Measurements from ENCODE around the gene ZBTB21. TPM values are rescaled to one million over a fixed set of nuclear protein-coding genes. Genes with fewer than 3 reads are reported as not detected.

Gene ZBTB21
- total and polyA plus RNA-seq, 2 donors (not counting 1 experiment from before 2014, with no cell fraction given) = 8.9 to 9.1 TPM

DNA sequence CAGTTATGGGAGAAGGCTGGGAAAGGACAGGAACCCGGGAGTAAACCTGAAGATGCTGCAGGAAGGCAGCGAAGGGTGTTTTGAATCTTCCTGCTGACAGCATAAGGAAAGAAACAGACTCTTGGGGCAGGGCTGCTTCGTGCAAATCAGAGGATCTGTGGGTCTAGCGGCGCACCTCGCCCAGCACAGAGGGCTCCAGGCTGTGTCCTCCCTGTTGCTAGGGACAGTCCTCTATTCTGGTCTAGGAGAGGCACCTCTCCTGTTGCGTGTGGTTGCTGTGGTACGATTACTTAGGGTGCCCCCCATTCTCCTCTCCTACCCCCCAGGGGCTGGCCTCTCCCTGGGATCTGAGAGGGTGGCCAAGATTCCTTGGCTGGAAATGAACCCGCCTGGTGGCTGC, 67.7 kb downstream of the ZBTB21 start:
- peaks cover 9% of the 10 kb centered on the region for H3K79me2 ChIP-seq (ENCODE audit: control insufficient read depth, insufficient read depth, low read length)
- H3K4me3 ChIP-seq (replicated peaks in 1 of 4; ENCODE audit: control extremely low read depth in 1 of 4, insufficient read depth in 1 of 4, low read depth in 3 of 4, low read length in 4 of 4) = no peak overlapping the region
- no peak overlapping the region for H2AFZ ChIP-seq (ENCODE audit: low read length)
- TF ChIP-seq EZH2 (IDR thresholded peaks at IDR 0.05; ENCODE audit: low read length, missing control alignments) = no peak
- TF ChIP-seq, protein P1, sequence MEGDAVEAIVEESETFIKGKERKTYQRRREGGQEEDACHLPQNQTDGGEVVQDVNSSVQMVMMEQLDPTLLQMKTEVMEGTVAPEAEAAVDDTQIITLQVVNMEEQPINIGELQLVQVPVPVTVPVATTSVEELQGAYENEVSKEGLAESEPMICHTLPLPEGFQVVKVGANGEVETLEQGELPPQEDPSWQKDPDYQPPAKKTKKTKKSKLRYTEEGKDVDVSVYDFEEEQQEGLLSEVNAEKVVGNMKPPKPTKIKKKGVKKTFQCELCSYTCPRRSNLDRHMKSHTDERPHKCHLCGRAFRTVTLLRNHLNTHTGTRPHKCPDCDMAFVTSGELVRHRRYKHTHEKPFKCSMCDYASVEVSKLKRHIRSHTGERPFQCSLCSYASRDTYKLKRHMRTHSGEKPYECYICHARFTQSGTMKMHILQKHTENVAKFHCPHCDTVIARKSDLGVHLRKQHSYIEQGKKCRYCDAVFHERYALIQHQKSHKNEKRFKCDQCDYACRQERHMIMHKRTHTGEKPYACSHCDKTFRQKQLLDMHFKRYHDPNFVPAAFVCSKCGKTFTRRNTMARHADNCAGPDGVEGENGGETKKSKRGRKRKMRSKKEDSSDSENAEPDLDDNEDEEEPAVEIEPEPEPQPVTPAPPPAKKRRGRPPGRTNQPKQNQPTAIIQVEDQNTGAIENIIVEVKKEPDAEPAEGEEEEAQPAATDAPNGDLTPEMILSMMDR (conservative IDR thresholded peaks at IDR 0.05 in 1 of 2, IDR thresholded peaks at IDR 0.05 in 1 of 2; ENCODE audit: low read depth in 1 of 2, low read length in 2 of 2) = no peak
- no peaks in the 10 kb centered on the region for H3K27me3 ChIP-seq (ENCODE audit: control insufficient read depth, insufficient read depth, low read length)
- peaks cover 2% of the 10 kb centered on the region for H3K36me3 ChIP-seq (ENCODE audit: control insufficient read depth, insufficient read depth, low read length)
- H4K20me1 ChIP-seq (ENCODE audit: control insufficient read depth, extremely low read depth, insufficient read depth, low read length) = no peaks in the 10 kb centered on the region
- no peak overlapping the region for H3K9ac ChIP-seq (ENCODE audit: insufficient read depth, low read length)
- no peak overlapping the region for H3K27ac ChIP-seq (ENCODE audit: insufficient read depth, low read length)
- DNase-seq (ENCODE audit: low read depth in 2 of 2) = no peak
- no peaks in the 10 kb centered on the region for H3K9me3 ChIP-seq (ENCODE audit: control insufficient read depth, insufficient read depth, low read depth, low read length)
- H3K4me2 ChIP-seq (ENCODE audit: extremely low read depth, insufficient read depth, low read length) = no peak overlapping the region
- no peaks in the 10 kb centered on the region for H3K4me1 ChIP-seq (ENCODE audit: control insufficient read depth, extremely low read depth, insufficient read depth, low read length)

DNA sequence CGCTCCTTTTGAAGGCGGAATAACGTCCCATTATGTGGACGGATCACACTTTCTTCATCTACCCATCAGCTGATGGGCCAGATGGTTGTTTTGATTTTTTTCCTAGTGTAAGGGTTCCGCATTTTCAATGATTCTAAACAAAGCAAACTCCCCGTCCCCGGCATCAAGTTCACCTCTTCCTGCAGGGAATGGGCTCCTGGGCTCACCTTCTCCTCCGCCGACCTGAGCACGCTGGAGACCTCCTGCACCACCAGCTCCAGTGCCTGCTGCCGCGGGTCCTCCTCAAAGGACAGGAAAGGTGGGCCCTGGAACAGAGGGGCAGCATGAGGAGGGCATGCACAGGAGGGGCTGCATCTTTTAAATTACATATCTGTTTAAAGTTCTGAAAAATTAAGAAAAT, 68.2 kb downstream of the ZBTB21 start:
- H3K27ac ChIP-seq (ENCODE audit: insufficient read depth, low read length) = no peak overlapping the region
- H3K9me3 ChIP-seq (ENCODE audit: control insufficient read depth, insufficient read depth, low read depth, low read length) = no peaks in the 10 kb centered on the region
- no peaks in the 10 kb centered on the region for H4K20me1 ChIP-seq (ENCODE audit: control insufficient read depth, extremely low read depth, insufficient read depth, low read length)
- no peak for DNase-seq (ENCODE audit: low read depth in 2 of 2)
- H2AFZ ChIP-seq (ENCODE audit: low read length) = no peak overlapping the region
- TF ChIP-seq, protein P1 (conservative IDR thresholded peaks at IDR 0.05 in 1 of 2, IDR thresholded peaks at IDR 0.05 in 1 of 2; ENCODE audit: low read depth in 1 of 2, low read length in 2 of 2) = no peak
- no peak for TF ChIP-seq EZH2 (IDR thresholded peaks at IDR 0.05; ENCODE audit: low read length, missing control alignments)
- H3K4me2 ChIP-seq (ENCODE audit: extremely low read depth, insufficient read depth, low read length) = no peak overlapping the region
- no peak overlapping the region for H3K4me3 ChIP-seq (replicated peaks in 1 of 4; ENCODE audit: control extremely low read depth in 1 of 4, insufficient read depth in 1 of 4, low read depth in 3 of 4, low read length in 4 of 4)
- H3K27me3 ChIP-seq (ENCODE audit: control insufficient read depth, insufficient read depth, low read length) = no peaks in the 10 kb centered on the region
- H3K4me1 ChIP-seq (ENCODE audit: control insufficient read depth, extremely low read depth, insufficient read depth, low read length) = no peaks in the 10 kb centered on the region
- H3K79me2 ChIP-seq (ENCODE audit: control insufficient read depth, insufficient read depth, low read length) = peaks cover 9% of the 10 kb centered on the region
- no peak overlapping the region for H3K9ac ChIP-seq (ENCODE audit: insufficient read depth, low read length)
- peaks cover 2% of the 10 kb centered on the region for H3K36me3 ChIP-seq (ENCODE audit: control insufficient read depth, insufficient read depth, low read length)

DNA sequence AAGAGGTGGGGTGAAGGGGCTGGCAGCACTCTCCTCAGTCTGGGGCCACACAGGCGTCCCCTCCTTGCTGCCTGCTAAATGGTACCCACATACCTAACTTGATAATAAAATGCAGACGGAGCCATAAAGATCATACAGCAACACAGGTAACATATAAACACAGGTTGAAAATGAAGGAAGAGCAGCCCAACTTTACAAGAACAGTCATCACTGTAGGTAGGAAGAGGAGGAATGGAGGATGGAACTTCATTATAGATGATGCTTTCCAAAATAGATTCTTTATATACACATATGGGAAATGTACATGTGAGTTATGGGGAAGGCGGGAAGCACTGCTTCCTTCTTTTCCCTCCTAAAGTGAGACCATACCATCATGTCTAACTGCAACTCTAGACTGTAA, 69.7 kb downstream of the ZBTB21 start:
- H3K4me3 ChIP-seq (replicated peaks in 1 of 4; ENCODE audit: control extremely low read depth in 1 of 4, insufficient read depth in 1 of 4, low read depth in 3 of 4, low read length in 4 of 4) = no peak overlapping the region
- H2AFZ ChIP-seq (ENCODE audit: low read length) = no peak overlapping the region
- H3K27me3 ChIP-seq (ENCODE audit: control insufficient read depth, insufficient read depth, low read length) = no peaks in the 10 kb centered on the region
- H3K4me2 ChIP-seq (ENCODE audit: extremely low read depth, insufficient read depth, low read length) = no peak overlapping the region
- TF ChIP-seq, protein P1 (conservative IDR thresholded peaks at IDR 0.05 in 1 of 2, IDR thresholded peaks at IDR 0.05 in 1 of 2; ENCODE audit: low read depth in 1 of 2, low read length in 2 of 2) = no peak
- no peak for TF ChIP-seq EZH2 (IDR thresholded peaks at IDR 0.05; ENCODE audit: low read length, missing control alignments)
- H3K9me3 ChIP-seq (ENCODE audit: control insufficient read depth, insufficient read depth, low read depth, low read length) = no peaks in the 10 kb centered on the region
- peaks cover 2% of the 10 kb centered on the region for H3K79me2 ChIP-seq (ENCODE audit: control insufficient read depth, insufficient read depth, low read length)
- peaks cover 2% of the 10 kb centered on the region for H3K36me3 ChIP-seq (ENCODE audit: control insufficient read depth, insufficient read depth, low read length)
- DNase-seq (ENCODE audit: low read depth in 2 of 2) = no peak
- no peak overlapping the region for H3K9ac ChIP-seq (ENCODE audit: insufficient read depth, low read length)
- H4K20me1 ChIP-seq (ENCODE audit: control insufficient read depth, extremely low read depth, insufficient read depth, low read length) = no peaks in the 10 kb centered on the region
- no peaks in the 10 kb centered on the region for H3K4me1 ChIP-seq (ENCODE audit: control insufficient read depth, extremely low read depth, insufficient read depth, low read length)
- H3K27ac ChIP-seq (ENCODE audit: insufficient read depth, low read length) = no peak overlapping the region
